CD4-positive, alpha-beta T cell treated with Interleukin-15 for 1 hour (primary cell): Measurements from ENCODE around the gene TACC3.

Experiments used
- DNase-seq: peaks from one replicate; pipeline ENCODE4 v3.0.0-alpha.2; 2020

TACC3 gene

DNA sequence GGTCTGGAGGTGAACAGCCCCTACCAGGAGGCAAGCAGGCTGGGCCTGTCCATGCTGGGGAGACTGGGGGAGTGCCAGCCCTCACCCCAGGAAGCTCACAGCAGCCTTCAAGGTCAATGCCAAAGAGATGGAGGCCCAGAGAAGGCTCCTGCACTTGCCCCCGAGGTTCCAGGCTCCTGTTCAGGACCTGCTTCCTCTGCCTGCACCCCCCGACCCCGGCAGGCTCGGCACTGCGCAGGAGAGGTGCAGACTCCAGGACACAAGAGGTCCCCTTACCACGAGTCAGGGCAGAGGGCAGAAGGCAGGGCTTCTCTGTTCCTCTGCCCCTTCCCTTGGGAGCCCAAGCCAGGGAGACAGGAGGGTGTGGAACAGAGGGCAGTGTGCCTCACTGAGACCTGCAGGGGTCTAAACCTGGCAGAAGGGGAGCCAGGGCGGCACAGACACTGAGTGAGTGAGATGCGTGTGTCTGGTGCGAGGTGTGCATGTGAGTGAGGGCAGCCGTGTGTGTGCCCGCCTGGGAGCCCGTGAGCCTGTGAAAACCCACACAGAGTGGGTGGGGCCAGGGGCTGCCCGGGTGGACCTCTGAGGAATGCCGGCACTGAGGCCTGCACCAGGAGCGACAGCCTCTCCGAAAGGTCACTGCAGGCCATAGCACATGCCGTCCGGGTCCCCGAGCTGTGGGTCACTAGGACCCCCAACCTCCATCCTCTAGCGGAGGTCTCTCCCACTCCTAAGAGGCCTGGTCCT is 41.1 kb downstream of the TACC3 start:
- no peak for DNase-seq

DNA sequence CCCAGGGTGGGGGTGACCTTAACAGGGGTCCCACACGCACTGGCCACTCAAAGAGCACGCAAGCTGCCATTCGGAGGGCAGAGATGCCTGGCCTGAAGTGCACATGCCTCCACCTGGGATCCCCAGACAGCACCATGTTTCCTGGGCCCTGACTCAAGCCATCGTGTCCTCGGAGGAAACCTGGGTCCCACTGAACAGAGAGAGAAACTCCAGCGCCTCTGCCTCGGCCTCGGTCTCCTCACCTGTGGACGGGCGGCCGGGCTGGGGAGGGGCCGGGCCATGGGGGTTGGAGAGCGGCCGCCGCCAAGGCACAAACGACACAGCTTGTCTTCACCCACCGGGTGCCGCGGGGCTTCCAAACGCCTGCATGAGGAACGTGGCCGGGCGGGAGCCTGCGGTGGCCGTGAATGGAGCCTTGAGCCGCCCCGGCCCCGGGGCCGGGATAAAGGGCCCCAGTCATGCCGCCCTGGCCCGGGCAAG is 41.8 kb downstream of the TACC3 start:
- no peak for DNase-seq

DNA sequence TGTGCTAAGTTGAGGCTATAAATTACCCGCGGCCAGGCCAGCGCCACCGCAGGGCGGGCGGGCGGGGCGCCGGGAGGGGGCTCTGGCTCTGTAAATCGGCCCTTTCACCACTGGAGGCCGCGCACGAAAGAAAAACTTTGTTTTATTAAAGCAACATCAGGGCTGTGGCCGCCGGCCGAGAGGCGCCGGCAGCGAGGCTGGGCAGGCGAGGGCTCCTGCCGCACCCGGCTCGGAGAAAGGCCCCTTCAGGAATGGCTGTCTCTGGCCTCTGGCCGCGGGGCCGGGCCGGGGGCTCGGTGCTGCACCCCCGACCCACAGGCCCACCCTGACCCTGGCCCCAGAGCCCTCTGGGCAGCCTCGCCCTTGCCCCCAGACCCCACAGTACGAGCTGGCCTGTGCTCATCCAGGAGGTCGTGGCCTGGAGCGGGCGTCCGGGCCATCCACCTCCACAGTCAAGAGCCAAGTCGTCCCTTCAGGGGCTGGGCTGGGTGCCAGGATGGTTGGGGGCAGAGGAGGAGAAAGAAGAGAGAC is 42.3 kb downstream of the TACC3 start:
- no peak for DNase-seq

DNA sequence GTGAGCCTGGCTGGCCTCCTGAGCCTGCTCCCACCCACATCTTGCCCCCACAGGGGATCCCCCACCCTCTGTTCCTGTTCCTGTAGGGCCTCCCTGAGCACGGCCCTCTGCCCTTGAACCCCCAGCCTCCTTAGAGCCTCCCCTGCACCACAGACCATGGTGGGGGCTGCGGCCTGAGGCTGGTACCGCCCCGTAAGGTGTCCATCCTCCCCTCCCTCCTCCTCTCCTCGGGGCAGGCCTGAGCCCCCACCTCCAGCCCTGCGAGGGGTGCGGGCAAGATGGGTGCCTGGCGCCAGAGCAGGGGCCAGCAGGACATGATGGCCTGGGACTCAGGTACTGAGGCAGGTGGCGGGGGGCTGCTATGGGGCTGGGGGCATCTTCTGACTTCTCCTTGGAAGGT is 43.3 kb downstream of the TACC3 start:
- no peak for DNase-seq

DNA sequence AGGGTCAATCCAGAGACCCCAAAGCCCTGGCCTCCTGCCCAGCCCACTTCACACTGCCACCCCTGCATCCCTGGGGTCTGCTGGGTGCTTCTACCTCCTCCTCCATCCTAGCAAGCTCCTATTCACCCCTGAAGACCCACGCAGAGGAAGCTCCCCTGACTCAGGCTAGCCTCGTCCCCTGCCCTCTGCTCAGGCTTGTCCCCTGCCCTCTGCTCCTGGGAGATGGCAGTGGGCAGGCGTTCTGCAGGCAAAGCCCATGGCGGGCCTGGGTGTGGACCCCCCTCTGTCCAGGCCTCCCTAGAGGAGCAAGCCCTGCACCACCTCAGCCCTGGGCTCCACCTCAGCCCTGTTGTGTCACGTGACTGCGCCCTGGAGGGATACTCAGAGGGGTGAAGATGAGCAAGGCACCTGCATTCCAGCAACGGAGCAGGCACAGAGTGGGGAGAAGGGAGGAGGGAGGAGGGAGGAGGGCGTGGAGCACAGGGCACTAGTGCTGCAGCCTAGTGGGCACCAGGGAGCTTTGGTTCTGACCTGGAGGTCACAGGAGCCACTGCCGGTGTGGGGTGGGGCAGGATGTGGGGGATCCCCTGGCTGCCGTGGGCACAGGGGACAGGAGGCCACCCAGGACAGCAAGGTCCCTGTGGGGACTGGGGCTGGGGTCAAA is 44.2 kb downstream of the TACC3 start:
- DNase-seq: no peak

DNA sequence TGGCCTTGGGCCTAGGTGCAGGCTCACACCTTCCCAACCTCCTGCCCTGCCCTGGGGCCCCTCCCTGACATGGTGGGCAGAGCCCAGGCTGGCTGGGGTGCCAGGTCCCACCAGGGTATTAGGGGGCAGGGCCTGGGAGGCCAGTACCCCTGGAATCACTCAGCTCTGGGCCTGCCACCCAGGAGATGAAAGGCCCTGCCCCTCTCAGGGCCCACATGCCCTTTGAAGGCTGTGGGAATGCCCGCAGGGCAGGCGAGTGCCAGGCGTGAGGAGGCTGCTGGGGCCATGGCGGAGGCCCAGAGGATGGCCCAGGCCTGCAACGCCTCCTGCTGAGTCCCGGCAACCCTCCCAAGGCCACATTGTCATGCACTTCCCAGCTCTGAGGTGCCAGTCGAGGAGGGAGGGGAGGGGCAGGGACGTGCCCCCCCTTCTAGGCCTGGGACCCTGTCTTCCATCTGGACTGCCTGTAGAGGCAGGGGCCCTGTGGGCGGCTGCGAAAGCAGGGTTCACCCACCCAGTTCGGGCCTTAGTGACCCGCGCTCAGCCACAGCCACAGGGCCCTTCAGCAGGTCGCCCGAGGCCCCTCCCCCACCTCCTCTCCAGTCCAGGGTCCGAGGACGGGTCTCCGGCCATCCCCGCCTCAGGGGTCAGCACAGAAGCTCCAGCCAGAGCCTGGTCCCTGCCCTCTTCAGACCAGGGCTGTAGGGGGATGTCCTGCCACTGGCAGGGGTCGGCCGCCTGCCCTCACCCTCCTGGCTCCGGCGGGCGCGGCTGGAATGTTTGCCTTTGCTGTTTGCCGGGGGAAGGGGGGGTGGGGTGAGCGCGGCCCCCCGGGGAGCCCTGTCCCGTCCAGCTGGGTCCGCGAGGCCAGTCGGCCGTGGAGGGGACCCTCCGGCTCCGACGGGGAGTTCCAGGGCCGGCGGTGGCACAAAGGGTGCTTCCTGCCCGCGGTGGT is 45.1 kb downstream of the TACC3 start:
- DNase-seq: no peak

DNA sequence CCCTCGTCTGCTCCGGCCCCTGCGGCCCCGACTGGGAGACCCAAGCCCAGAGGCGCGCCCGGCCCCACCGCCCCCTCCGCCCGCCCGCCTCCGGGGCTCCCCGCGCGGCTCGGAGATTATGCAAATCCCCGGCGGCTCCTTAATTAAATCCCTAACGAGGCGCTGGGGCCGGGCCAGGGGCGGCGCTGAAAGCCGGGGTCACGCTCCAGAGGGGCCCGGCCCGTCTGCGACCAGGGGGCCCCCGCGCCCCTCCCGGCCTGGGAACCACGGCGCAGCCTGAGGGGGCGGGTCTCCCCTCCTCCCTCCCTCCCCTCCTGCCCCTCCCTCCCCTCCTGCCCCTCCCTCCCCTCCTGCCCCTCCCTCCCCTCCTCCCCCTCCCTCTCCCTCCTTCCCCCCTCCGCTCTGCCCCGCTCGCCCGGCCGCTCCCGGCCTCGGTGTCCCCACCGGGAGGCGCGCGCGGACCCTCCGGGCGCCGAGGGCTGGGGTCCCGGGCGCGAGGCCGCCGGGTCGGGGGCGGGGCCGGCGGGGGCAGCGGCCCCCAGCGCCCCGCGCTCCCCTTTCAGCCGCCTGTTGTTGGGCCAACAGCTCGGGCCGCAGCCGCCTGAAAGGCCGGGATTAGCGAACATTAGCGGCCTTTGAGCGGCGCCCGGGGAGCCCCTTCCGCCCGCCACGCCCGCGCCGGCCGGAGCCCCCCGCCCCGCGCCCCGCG is 45.9 kb downstream of the TACC3 start:
- DNase-seq: no peak

DNA sequence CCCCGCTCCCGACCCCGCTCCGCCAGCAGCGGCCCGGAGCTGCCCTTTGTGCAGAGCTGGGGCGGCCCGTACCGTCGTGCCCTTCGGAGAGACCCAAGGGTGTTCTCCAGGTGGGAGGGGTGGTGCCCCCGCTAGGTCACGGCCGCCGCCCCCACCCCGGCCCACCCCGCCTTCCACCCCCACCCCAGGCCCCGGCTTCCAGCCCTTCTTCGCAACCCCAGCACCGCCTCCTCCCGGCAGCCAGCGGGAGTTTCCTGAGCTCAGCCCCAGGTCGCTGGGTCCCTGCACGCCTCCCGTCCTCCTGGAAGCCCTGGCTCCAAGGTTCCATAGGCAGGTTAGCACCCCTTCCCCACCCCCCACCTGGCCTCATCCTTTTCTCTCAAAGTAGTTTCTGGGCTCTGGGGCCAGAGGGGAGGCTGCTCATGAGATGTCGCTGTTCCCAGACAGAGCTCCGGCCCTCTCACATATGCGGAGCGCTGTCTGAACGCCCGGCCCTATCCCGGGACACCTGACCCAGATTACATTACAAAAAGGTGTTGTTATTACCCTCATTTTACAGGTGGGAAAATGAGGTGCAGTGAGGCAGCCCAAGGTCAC is 46.5 kb downstream of the TACC3 start:
- no peak for DNase-seq

DNA sequence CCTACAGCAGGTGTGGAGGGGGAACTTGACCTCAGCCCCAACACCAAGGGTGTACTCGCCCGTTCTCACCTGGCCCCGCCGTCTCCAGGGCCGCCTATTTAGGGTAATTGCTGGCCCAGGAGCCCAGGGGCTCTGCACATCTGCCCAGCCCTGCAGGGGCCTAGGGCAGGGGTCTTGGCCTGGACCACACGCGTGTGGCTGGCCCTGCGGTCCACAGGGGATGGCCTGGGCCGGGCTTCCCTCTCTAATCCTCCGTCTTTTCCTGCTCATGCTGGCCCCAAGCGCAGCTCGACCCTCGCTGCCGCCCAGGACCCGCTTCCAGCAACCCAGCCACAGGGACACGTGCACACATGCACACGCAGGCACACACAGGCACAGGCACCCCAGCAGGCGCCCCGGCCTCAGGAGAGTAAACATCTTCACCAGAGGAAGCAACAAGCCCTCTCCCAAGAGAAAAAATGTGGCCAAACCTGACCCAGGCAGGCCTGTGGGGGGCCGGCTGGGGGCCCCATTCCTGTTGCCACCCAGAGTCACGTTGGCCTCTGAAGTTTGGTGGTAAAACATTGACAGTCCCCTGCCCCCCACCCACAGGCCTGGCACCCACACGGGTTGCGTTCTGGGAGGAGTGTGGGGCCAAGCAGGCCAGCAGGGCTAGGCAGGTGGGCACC is 47.2 kb downstream of the TACC3 start:
- DNase-seq: no peak

DNA sequence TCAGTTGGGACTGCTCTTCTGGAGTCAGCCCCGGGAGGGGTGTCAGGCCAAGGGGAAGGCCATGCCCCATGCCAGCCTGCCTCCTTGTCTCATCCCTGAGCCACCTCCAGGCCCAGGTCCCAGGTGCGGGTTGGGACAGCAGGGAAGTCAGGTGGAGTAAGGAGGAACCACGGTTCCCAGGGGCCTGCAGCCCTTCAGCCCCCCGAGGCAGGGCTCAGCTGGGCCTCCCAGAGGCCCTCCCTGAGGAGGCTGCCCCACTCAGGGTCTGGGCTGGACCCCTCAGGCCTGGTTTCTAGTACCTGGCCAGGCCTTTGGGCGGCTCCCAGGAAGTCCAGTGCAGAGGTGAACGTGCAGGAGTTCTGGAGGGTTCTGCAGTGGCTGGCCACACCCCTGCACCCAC is 48.4 kb downstream of the TACC3 start:
- DNase-seq: no peak

DNA sequence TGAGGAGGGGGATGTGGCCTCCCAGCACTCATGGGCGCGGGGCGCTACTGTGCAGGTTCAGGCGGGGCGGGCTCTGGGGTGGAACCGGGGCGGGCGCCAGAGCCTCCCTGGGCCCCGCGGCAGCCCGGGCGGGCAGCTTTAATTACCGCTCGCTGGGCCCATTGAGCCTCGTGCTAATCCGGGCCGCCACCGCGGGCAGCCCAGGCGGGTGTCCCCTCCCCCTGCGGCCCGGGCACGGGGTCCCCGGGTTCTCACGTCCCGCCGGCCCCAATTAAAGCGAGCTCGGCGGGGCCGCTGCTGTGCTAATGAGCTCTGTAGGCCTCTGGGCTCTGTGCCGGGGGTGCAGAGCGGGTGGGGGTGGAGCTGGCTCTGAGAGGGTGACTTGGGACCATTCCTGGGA is 48.9 kb downstream of the TACC3 start:
- no peak for DNase-seq

DNA sequence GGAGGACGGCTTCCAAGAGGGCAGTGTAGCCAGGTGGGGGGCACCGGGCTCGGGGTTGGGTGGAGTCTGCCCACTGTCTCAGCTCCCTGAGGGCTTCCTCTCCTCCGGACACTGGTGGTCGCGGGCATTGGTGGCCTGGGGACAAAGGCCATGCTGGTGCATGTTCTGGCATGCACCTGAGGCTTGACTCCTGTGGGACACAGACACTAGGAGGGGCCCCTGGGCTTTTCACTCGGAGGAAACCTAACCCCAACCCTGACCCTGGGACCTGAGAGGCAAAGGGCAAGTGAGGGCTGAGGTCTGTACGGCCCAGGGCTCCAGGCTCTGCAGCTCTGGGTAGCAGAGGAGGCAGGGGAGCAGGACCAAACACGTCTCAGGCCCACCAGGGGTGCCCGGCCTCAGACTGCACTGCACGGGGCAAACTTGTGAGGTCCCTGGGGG is 49.5 kb downstream of the TACC3 start:
- no peak for DNase-seq

DNA sequence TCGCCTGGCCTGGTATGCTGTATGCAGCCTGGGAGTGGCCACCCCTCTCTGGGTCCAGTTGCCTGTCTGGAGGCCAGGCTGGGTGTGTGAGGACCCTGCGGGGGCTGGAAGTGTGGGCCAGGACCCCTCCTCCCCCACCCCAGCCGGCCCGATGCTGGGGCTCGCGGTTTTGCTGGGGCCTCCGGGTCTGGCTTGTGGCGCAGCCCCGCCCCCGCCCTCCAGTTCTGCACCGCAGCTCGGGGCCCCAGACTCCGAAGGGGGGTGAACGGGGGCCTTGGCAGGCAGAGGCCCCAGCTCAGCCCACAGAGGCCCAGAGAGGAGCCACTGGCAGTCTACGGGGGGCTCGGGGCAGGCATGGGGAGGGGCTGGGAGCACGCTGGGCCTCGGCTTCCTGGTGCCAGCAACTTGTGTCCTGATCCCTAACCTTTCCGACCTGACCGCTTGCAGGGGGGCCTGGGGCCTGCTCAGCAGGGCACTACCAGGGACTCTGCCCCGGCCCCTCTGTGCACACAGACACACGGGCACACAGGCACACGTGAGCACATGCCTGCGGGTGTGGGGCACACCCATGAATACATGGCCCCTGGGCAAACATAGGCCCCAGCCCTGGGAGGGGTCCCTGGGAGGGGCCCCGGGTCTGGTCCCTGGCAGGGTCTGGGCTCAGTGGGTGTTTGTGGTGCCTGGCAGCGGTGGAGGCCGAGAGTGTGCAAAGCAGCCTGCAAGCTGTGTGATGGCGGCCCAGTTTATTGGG is 50.4 kb downstream of the TACC3 start:
- no peak for DNase-seq

DNA sequence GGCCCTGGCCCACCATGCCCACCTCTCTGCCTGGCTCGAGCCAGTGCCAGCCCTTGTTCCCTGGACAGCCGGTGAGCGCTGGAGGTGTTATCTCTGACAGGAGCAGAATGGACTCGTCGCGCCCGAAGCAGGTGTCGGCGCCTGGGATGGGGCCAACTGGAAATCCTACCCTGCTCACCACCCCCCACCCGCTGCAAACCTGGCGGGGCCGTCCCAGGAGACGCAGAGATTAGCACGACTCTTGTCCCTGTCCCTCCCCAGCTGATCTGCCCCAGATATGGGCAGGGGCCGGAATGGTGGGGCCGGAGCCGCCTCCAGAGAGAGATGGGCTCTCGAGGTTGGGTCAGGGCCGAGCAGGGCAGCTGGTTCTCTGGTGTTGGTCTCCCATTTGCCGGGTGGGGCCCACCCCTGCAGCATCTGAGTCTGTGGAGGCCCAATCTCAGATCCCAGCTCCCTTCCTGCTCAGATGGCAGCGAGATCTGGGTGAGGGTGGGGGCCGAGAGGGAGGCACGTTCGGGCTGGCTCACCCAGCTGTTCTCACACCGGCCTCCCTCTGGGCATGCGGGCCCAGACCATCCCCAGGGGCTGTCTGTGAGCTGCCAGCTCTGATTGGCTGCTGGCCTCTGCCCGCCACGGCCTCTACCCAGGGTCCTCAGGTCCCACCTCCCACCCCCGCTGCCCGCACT is 51.7 kb downstream of the TACC3 start:
- no peak for DNase-seq

DNA sequence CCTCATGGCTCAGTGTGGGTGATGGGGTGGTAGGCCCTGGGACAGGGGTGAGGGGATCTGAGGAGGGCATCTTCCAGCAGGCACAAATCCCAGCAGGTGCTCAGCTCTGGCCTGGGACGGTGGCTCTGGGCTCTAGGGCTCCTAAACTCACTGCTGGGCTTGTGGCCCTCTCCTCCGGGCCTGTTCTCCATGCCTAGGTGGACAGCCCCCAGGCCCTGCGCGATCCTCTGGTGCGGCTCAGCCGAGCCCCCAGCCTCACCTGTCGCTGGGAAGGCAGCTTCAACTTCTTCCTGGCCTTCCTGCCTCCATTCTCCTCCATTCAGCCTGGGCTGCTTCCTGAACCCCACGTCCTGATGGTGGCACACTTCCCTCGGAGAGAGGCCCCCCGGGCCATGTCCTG is 52.4 kb downstream of the TACC3 start:
- no peak for DNase-seq

DNA sequence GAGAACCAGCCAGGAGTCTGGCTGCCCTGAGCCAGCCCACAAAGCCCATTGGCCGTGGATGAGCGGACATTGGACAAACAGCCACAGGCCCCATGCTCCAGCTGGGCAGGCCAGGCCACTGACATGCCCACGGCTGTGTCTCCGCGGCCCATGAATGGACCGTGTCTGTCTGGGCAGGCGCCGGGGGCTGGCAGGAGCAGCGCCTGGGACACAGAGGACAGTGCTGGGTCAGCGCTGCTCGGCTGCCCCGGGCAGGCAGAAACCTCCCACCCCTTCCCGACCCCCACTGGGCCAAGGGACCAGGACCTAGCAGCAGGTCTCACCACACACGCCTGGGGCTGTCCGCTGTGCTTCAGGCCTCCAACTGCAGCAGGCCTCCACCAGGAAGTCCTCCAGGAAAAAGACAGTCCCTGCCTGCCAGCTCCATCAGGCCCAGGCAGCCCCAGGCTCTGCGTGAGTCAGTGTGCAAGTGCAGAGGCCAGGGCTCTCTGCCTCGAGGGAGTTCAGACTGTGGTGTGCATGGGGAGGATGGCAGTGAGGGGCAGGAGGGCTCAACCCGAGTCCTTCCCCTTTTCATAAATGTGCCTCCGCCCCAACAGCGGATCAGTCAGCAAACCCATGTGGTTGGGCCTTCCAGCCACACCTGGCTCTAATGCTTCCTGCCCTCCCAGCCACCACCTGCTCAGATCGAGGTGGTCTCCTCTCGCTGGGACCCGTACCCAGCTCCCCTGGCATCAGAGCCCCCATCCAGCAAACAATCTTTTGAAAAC is 54.6 kb downstream of the TACC3 start:
- DNase-seq: no peak

DNA sequence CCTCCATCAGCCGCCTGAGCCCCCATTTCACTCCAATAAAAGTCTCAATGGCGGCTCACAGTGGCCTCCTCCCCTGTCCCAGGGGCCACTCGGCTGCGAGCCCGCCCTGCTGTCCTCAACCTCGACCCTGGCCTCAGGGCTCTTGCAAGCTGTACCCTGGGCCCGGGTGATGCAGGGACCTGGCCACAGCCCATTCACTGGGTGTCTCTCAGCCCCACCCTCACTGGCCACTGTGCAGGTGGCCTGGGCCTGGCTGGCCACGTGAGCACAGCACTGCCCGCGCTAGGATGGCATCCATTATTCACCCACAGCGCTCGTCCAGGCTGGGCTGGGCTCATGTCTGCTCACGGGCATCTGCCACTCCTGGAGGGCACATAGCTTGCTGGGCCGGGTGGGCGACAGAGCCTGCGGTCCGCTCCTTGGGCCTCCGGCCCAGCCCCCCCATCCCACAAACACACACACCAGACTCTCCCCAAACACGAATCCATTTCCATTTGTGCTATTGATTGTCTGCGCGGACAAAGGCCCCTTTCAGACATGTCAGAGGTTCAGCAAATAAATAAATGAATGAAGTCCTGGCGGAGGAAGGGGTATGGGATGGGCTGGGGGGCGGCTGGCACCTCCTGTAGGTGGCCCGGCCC is 55.3 kb downstream of the TACC3 start:
- DNase-seq: no peak

DNA sequence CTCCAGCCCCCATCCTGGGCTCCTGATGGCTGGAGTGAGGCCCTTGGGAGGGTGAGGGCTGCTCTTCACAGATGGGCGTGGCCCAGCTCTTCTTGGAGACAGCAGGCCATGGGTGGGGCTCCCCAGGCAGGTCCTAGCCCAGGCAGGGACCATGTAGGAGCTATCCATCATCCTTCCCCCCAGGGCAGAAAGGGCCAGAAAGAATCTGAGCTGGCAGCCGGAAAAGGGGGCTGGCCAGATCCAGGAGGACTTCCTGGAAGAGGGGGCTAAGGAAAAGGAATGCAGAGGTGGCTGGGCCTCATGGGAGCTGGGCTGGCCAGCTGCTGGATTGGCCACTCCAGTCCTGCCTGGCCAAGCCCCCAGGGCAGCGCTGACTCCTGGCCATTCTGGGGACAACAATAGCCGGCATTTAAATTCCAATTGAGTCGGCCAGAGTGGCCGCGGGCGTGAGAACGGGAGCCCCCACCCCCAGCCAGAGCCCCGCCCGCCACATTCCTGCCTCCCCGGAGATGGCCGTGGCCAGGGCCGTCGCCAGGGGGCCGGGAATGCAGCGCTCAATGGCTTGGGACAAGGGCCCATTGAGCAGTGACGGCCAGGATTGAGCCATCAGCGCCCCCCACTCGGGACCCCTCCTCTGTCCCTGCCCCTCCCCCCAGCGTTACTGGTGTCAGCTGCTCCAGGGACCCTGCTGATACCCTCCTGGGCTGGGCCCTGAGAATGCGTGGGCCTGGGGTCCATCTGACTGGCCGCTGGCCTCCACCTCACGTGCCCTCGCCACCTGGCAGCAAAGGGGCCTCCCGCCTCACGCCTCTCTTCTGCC is 56.7 kb downstream of the TACC3 start:
- no peak for DNase-seq
